Measurements from ENCODE around the gene APCDD1. TPM values are rescaled to one million over a fixed set of nuclear protein-coding genes. Genes with fewer than 3 reads are reported as not detected.

APCDD1 gene
- total and polyA plus RNA-seq, 2 of the 8 experiments (the other 6 are each of a cell fraction or from before 2014, with no cell fraction given), result 2.6 to 3.6 TPM

DNA sequence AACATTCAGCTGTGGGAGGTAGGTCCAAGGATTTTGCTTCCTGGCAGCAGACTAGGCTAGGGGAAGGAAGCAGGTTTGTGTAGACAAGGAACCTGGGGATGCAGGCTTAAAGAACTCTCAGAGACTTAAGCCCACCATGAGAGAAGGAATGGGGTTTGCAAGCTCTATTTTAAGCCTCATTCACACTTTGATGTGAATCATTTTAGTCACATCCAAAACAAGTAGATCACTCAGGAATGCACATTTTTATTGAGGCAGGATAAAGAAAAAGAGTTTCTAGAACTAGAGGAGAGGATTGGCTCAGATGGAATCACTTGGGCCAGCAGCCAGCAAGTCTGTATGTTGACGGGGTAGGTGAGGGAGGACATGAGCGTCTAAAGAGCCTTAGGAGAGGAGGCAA is 68.1 kb downstream of the APCDD1 start:
- Histone ChIP-seq H4K5ac (ENCODE audit: insufficient read length, low read depth, low read length) (no peak overlapping the region), H2BK20ac (ENCODE audit: low read length) (no peak overlapping the region), H3K36me3 (ENCODE audit: control insufficient read depth in 2 of 4, insufficient read depth in 4 of 4, low read length in 3 of 4) (no peaks in the 10 kb centered on the region), H2BK15ac (ENCODE audit: low read length) (no peak overlapping the region), H2BK120ac (replicated peaks; ENCODE audit: low read depth, low read length) (no peak overlapping the region), H3K9me3 (ENCODE audit: insufficient read depth in 2 of 2, low read depth in 1 of 2, low read length in 1 of 2) (peaks cover 0 to under 1% of the 10 kb centered on the region in 2 experiments; a peak in 1 of 4 replicates), H2BK5ac (ENCODE audit: low read depth, low read length) (no peak overlapping the region), H4K20me1 (replicated peaks in 1 of 2; ENCODE audit: control insufficient read depth in 1 of 2, insufficient read depth in 2 of 2, low read length in 2 of 2) (no peaks in the 10 kb centered on the region), H3K56ac (replicated peaks; ENCODE audit: insufficient read length, low read depth, low read length) (no peak overlapping the region), H2AK5ac (ENCODE audit: low read depth, low read length) (no peak overlapping the region), H2BK12ac (ENCODE audit: low read depth, low read length) (no peak overlapping the region), H3K23ac (ENCODE audit: insufficient read length) (no peak overlapping the region), H3K4me1 (replicated peaks in 1 of 4; ENCODE audit: control insufficient read depth in 3 of 4, insufficient read depth in 4 of 4, low read length in 3 of 4) (peaks cover 0 to 5% (median 2%) of the 10 kb centered on the region in 4 experiments; a peak in 4 of 7 replicates), H3K4me3 (ENCODE audit: extremely low read depth in 1 of 4, insufficient read depth in 2 of 4, low read depth in 3 of 4, low read length in 4 of 4) (no peak overlapping the region), H3K4ac (replicated peaks; ENCODE audit: insufficient read length, low read depth, low read length) (no peak overlapping the region), H3K79me1 (ENCODE audit: low read depth, low read length) (peaks cover under 1% of the 10 kb centered on the region; the same call in 1 of the 2 replicates), H4K8ac (ENCODE audit: extremely low read depth, insufficient read depth, low read length) (no peak overlapping the region), H3K4me2 (ENCODE audit: insufficient read depth in 1 of 2, low read depth in 2 of 2, low read length in 2 of 2) (no peak overlapping the region), H3K14ac (ENCODE audit: insufficient read length) (no peak overlapping the region), H3K9ac (replicated peaks in 1 of 4; ENCODE audit: extremely low read depth in 1 of 4, low read depth in 3 of 4, low read length in 3 of 4) (no peak overlapping the region), H3K18ac (ENCODE audit: extremely low read depth, low read length) (no peak overlapping the region), H4K91ac (replicated peaks; ENCODE audit: insufficient read length, low read length) (no peak overlapping the region), H3K79me2 (ENCODE audit: control insufficient read depth in 1 of 2, insufficient read depth in 2 of 2, low read length in 2 of 2) (peaks cover 5 to 12% of the 10 kb centered on the region in 2 experiments; a peak in 3 of 4 replicates), H3K23me2 (ENCODE audit: low read depth, low read length) (peaks cover 4% of the 10 kb centered on the region; the same call in 1 of the 2 replicates), H3K27ac (ENCODE audit: low read depth, low read length) (no peak overlapping the region), H3K27me3 (replicated peaks in 1 of 4; ENCODE audit: control insufficient read depth in 3 of 4, extremely low read depth in 1 of 4, insufficient read depth in 3 of 4, low read length in 3 of 4) (no peaks in the 10 kb centered on the region), H2AFZ (ENCODE audit: low read length) (no peak overlapping the region)
- POLR2A ChIA-PET (ENCODE audit: partially characterized antibody), result no interaction called here
- 90% methylated on average over 2 of the region's 2 CpGs; no CpG with 5 or more reads in 1 of the 2 experiments for WGBS, 2 experiments (ENCODE audit: extremely low coverage in 1 of 2, insufficient coverage in 1 of 2, insufficient read length in 1 of 2, insufficient replicate concordance in 2 of 2, low coverage in 1 of 2, low lambda C conversion rate in 2 of 2, missing lambda C conversion rate in 1 of 2)
- FAIRE-seq, result no peak
- no peak for DNase-seq (ENCODE audit: low read depth in 1 of 2, low spot score in 2 of 2)
- CTCF ChIA-PET (ENCODE audit: partially characterized antibody), result interaction anchor here (0.9 to 1.7 kb wide), 3 partner anchors 486 to 550 kb away, joined by 3 to 6 read pairs (median 4); no protein-coding TSS in a partner anchor
- no peak for TF ChIP-seq HDAC2 (IDR thresholded peaks at IDR 0.05; ENCODE audit: borderline replicate concordance in 1 of 2, low read depth in 2 of 2, low read length in 2 of 2)
- TF ChIP-seq CHD1 (IDR thresholded peaks at IDR 0.05; ENCODE audit: low read depth, low read length), result no peak
- TF ChIP-seq, protein P1, sequence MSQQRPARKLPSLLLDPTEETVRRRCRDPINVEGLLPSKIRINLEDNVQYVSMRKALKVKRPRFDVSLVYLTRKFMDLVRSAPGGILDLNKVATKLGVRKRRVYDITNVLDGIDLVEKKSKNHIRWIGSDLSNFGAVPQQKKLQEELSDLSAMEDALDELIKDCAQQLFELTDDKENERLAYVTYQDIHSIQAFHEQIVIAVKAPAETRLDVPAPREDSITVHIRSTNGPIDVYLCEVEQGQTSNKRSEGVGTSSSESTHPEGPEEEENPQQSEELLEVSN (IDR thresholded peaks at IDR 0.05), result no peak
- no peak for TF ChIP-seq RAD21 (IDR thresholded peaks at IDR 0.05 in 1 of 2, conservative IDR thresholded peaks at IDR 0.05 in 1 of 2; ENCODE audit: low read depth in 2 of 2, low read length in 2 of 2)
- TF ChIP-seq, protein P2, sequence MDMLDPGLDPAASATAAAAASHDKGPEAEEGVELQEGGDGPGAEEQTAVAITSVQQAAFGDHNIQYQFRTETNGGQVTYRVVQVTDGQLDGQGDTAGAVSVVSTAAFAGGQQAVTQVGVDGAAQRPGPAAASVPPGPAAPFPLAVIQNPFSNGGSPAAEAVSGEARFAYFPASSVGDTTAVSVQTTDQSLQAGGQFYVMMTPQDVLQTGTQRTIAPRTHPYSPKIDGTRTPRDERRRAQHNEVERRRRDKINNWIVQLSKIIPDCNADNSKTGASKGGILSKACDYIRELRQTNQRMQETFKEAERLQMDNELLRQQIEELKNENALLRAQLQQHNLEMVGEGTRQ (IDR thresholded peaks at IDR 0.05; ENCODE audit: low read length), result no peak
- no peak for TF ChIP-seq MAFK (IDR thresholded peaks at IDR 0.05; ENCODE audit: low read depth, low read length)
- TF ChIP-seq NANOG (IDR thresholded peaks at IDR 0.05; ENCODE audit: insufficient read depth, low read depth, low read length, poor library complexity, severe bottlenecking), result no peak
- TF ChIP-seq BCL11A (IDR thresholded peaks at IDR 0.05; ENCODE audit: low read depth in 2 of 2, low read length in 2 of 2), result no peak
- TF ChIP-seq EP300 (IDR thresholded peaks at IDR 0.05; ENCODE audit: borderline replicate concordance in 1 of 2, low read depth in 2 of 2, low read length in 2 of 2), result no peak
- no peak for TF ChIP-seq JUN (IDR thresholded peaks at IDR 0.05; ENCODE audit: low read depth, low read length)
- TF ChIP-seq BRCA1 (IDR thresholded peaks at IDR 0.05; ENCODE audit: low read depth, low read length), result no peak

All from H1 (cell line).